Activated naive CD4-positive, alpha-beta T cell treated with anti-CD3 and anti-CD28 coated beads for 36 hours (primary cell): ENCODE results near the gene AZI2. TPM values are rescaled to one million over a fixed set of nuclear protein-coding genes. Genes with fewer than 3 reads are reported as not detected.

Source experiments
- CTCF ChIA-PET: fragments of 350-600 bp; sonication (Branson Sonifier 250); formaldehyde crosslinking; loops from one replicate; lab custom pipeline; 2021; ENCODE audit warnings: antibody characterized with exemption; lab: Charles Lee
- DNase-seq: peaks from one replicate; pipeline ENCODE4 v3.0.0-alpha.2; 2020
- H3K27ac Mint-ChIP-seq: one replicate; pipeline ENCODE4 v1.8.0; 2021; ENCODE audit warnings: mild to moderate bottlenecking, mixed read lengths
- H3K27me3 Mint-ChIP-seq: one replicate; pipeline ENCODE4 v1.8.0; 2021; ENCODE audit warnings: low read depth, mixed read lengths
- H3K36me3 Mint-ChIP-seq: one replicate; pipeline ENCODE4 v1.8.0; 2021; ENCODE audit warnings: low read depth, mixed read lengths
- H3K4me1 Mint-ChIP-seq: one replicate; pipeline ENCODE4 v1.8.0; 2021; ENCODE audit warnings: low read depth, mixed read lengths
- H3K4me3 Mint-ChIP-seq: one replicate; pipeline ENCODE4 v1.8.0; 2021; ENCODE audit warnings: mild to moderate bottlenecking, moderate library complexity, mixed read lengths
- H3K9me3 Mint-ChIP-seq: one replicate; pipeline ENCODE4 v1.8.0; 2021; ENCODE audit warnings: mixed read lengths
- intact Hi-C: fragments of 100-400 bp; cut with micrococcal nuclease; formaldehyde crosslinking; loops from one replicate; pipeline ENCODE4 v1.15.1; 2023
- total RNA-seq, 2 experiments: library from RNA; stranded (reverse); gene quantifications; one replicate each; pipeline ENCODE4 v1.2.3, GENCODE V29; 2021

The AZI2 gene
- total RNA-seq, 2 experiments from 2014 or later: 31.5 to 39.4 TPM

DNA sequence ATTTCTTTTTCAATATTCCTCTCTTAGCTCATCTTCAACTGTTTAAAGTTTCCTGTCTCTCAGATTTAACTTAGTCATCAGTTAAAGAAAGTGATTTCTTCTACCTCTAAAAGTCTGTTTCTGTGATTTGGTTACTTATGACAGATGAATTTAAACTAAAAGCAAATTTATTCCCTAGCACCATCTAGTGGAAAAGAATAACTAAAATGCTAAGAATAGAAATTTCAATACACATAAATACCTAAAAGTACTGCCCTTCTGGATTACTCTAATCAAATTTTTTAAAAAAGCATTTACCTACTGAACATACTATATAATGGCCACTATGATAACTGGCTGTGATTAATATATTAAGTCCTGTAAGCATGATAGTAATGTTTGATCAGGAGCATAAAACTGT lies 14.1 kb downstream of the AZI2 start:
- Mint-ChIP-seq H3K9me3 (no peaks in the 10 kb centered on the region), H3K27ac (no peak overlapping the region), H3K4me3 (no peak overlapping the region), H3K27me3 (no peaks in the 10 kb centered on the region), H3K4me1 (peaks cover 8% of the 10 kb centered on the region), H3K36me3 (peaks cover 6% of the 10 kb centered on the region)
- intact Hi-C loops: no loop called here
- CTCF ChIA-PET: interaction anchor here (0.7 to 1.0 kb wide), 4 partner anchors 10 to 623 kb away, joined by 3 to 4 read pairs (median 4); no protein-coding TSS in a partner anchor
- DNase-seq: no peak

DNA sequence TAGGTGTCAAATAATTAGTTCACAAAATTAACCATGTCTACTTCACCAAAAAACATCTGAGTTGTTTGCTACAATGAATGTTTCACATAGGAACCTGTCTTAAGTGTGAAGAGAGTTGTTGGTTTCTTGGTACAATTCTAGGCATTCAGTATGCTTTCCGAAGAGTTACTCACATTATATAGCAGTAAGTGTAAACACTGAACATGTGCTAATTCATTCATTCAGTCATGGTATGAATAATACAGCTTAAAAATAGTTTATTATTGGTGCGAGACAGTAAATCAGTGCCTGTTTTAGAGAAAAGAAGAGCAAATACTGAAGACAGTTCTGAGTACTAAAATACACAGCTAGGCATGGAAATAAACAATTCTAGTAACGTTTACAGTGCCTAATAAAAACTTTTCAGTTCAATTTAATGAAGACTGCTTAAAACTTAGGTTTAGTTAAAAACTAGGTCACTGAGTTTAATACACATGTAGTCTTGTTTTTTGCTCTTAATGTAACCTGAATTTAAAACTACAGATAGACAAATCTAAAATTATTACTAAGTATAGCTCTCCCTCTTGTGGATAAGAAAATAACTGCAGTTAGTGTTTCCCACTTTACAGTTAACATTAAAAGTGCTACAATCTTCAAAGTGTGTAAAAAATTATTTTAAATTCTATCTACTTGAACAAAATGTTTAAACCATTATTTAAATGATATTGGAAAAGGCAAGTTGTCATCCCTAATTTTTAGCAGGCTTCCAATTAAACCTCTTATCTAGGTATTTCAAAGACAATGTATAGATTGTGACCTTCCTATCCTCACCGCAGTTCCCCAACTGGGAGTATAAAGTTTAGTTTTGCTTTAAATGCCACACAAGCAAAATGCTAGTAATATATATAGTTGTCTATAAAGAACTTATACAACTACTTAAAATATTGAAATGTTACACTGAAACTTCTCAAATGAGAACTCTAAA lies 20.2 kb downstream of the AZI2 start:
- intact Hi-C loops: loop anchor here (1.0 to 5.0 kb wide), 5 partner anchors 386 to 1016 kb away; no protein-coding TSS in a partner anchor
- Mint-ChIP-seq H3K36me3 (peaks cover 10% of the 10 kb centered on the region), H3K4me3 (no peak overlapping the region), H3K27me3 (no peaks in the 10 kb centered on the region), H3K9me3 (no peaks in the 10 kb centered on the region), H3K4me1 (peaks cover 9% of the 10 kb centered on the region), H3K27ac (no peak overlapping the region)
- CTCF ChIA-PET: interaction anchor here (0.6 to 2.2 kb wide), 14 partner anchors 8 to 616 kb away, joined by 3 to 16 read pairs (median 3); no protein-coding TSS in a partner anchor
- DNase-seq: no peak

DNA sequence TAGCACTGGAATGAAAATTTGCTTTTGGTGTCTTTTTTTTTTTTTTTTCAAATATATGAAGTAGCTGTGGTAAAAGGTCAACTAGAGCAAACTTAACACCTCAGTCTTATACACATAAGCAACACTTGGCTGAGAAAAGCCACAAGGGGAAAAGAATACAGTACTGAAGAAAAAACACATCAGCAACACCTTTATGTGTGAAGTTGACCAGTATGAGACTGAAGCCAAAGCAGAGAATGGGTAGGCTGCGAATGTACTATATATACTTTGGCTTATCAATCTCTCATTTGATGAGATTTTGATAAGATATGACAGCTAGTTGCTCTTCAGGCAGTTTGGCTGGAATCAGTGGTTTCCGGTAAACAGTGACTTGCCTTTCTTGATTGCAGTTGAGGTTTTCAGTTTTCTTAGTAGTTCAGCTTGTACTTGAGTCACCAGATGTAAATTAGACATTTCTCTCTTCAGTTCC lies 22.1 kb downstream of the AZI2 start:
- peaks cover 9% of the 10 kb centered on the region for H3K4me1 Mint-ChIP-seq
- peak; percentile 57 for DNase-seq
- intact Hi-C loops: loop anchor here (1.0 to 5.0 kb wide), 6 partner anchors 9 to 1014 kb away; partner anchors contain the start of genes AZI2, CMC1 and ZCWPW2
- H3K27ac Mint-ChIP-seq: peak overlapping the region; percentile 37
- CTCF ChIA-PET: interaction anchor here (1.5 to 2.2 kb wide), 4 partner anchors 9 to 605 kb away, joined by 3 to 12 read pairs (median 8); partner anchors contain the start of gene EOMES
- H3K4me3 Mint-ChIP-seq: no peak overlapping the region
- peaks cover 11% of the 10 kb centered on the region for H3K36me3 Mint-ChIP-seq
- no peaks in the 10 kb centered on the region for H3K9me3 Mint-ChIP-seq
- no peaks in the 10 kb centered on the region for H3K27me3 Mint-ChIP-seq

DNA sequence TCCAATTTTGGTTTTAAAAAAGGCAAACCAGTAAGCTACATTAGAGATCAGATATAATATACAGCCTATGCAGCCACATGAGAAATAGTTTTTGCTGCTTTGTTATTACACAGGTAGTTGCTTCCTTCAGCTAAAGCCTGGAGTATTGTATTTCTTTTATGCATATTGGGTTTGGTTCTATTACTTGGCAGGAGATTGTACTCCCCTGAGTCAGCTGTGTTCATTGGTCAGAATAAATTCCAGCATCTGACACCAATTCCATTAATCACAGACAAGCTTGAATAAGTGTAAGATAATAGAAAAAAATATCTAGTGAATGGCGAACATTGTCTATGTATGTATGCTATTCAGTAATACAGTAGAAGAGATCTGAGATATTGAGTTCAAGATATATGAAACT lies 26.2 kb downstream of the AZI2 start:
- peaks cover 9% of the 10 kb centered on the region for H3K4me1 Mint-ChIP-seq

DNA sequence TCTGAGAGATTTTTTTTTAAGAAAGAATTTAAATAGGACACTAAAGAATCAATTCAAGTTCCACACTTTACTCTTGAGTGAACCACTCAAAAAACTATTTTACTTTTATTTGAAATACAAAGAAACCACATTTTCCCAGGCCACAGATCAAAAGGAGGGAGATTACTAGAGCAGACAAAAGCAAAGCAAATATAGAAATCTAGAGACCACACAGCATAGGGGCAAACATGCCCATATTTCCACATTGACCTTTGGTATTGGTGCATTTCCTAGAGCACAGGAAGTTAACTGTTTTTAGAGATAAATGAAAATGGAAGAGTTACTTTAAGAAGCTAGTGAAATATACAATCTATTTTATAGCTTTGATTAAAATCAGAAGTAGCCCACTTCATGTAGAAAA lies 27.6 kb downstream of the AZI2 start:
- intact Hi-C loops: no loop called here
- CTCF ChIA-PET: interaction anchor here (1.0 to 1.8 kb wide), 3 partner anchors 11 to 609 kb away, joined by 3 to 10 read pairs (median 5); no protein-coding TSS in a partner anchor
- no peak for DNase-seq
- no peaks in the 10 kb centered on the region for H3K9me3 Mint-ChIP-seq
- no peak overlapping the region for H3K4me3 Mint-ChIP-seq
- H3K27me3 Mint-ChIP-seq: no peaks in the 10 kb centered on the region
- peaks cover 18% of the 10 kb centered on the region for H3K36me3 Mint-ChIP-seq
- H3K4me1 Mint-ChIP-seq: peaks cover under 1% of the 10 kb centered on the region
- H3K27ac Mint-ChIP-seq: no peak overlapping the region

More for the DNA sequence above, 26.2 kb downstream of the AZI2 start:
- Mint-ChIP-seq H3K9me3 (no peaks in the 10 kb centered on the region), H3K4me3 (no peak overlapping the region), H3K36me3 (peaks cover 18% of the 10 kb centered on the region), H3K27me3 (no peaks in the 10 kb centered on the region), H3K27ac (no peak overlapping the region)
- no peak for DNase-seq
- intact Hi-C loops: no loop called here
- CTCF ChIA-PET: interaction anchor here (0.6 to 1.8 kb wide), 3 partner anchors 12 to 610 kb away, joined by 3 to 10 read pairs (median 3); no protein-coding TSS in a partner anchor

DNA sequence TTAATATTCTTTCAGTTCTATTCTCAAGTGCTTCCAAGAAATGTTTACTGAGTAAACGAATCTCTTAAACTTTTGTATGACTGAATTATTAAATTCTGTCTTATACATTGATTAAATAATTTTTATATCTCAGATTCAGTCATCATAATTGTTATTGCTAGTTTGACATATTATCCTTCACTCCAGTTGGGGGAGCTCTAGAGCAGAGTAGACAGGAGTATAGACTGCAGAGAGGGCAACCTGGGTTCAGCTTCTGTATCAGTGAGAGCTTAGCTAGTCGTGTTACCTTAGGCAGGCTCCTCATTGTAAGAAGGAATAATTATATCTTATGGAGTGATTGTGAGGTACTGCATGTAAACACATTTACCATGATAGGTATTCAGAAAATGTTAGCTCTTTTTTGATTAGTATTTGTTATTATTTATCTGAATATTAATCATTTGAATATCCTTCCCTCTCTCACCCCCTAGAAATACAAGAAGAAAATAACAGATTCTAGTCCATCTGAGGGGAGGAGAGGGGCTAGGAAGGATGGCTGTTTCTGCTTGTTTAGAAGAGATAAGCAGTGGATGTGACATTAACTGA lies 31.1 kb downstream of the AZI2 start:
- Mint-ChIP-seq H3K9me3 (no peaks in the 10 kb centered on the region), H3K4me3 (no peak overlapping the region), H3K27ac (no peak overlapping the region), H3K27me3 (no peaks in the 10 kb centered on the region), H3K36me3 (peaks cover 8% of the 10 kb centered on the region), H3K4me1 (no peaks in the 10 kb centered on the region)
- intact Hi-C loops: loop anchor here (1.0 kb wide), 1 partner anchor 9 kb away; no protein-coding TSS in a partner anchor
- peak; percentile 18 for DNase-seq
- CTCF ChIA-PET: interaction anchor here (0.7 to 1.2 kb wide), 9 partner anchors 9 to 968 kb away, joined by 3 to 12 read pairs (median 4); partner anchors contain the start of gene EOMES

DNA sequence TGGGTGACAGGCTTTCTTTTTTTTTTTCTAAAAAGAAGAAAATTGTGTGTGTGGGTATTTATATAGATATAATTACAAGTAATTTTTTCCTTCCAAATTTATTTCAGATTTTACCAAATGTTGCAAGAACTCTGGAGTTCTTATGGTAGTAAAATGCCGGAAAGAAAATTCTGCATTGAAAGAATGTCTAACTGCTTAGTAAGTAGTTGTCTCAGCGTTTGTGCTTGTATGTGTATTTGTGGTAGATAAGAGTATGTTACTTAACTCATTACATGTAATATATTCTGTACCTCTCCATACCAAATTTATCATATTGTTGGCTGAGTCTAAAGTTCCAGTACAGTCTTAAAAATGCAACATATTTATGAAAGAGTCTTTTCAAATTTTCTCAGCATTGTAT lies 32.4 kb downstream of the AZI2 start:
- CTCF ChIA-PET: interaction anchor here (0.7 kb wide), 1 partner anchor 346 kb away, joined by 5 read pairs; no protein-coding TSS in a partner anchor
- no peak for DNase-seq
- intact Hi-C loops: no loop called here
- Mint-ChIP-seq H3K36me3 (peaks cover 6% of the 10 kb centered on the region), H3K27me3 (no peaks in the 10 kb centered on the region), H3K27ac (no peak overlapping the region), H3K9me3 (no peaks in the 10 kb centered on the region), H3K4me3 (no peak overlapping the region), H3K4me1 (no peaks in the 10 kb centered on the region)

DNA sequence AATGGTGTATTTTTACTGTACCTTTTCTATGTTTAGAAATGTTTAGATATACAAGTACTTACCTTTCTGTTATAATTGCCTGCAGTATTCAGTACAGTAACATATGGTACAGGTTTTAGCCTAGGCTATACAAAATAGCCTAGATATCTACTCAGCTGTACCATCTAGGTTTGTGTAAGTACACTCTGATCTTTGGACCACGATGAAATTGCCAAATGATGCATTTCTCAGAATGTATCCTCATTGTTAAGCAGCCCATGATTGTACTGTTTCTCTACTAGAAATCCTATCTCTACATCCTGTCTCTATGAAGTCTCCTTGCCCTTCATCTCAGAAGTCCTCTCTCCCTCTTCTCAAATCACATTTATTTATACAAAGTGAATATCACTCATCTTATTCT lies 32.9 kb downstream of the AZI2 start:
- H3K27ac Mint-ChIP-seq: no peak overlapping the region
- H3K9me3 Mint-ChIP-seq: no peaks in the 10 kb centered on the region
- no peaks in the 10 kb centered on the region for H3K27me3 Mint-ChIP-seq
- CTCF ChIA-PET: interaction anchor here (0.7 kb wide), 1 partner anchor 345 kb away, joined by 5 read pairs; no protein-coding TSS in a partner anchor
- no peak for DNase-seq
- H3K4me1 Mint-ChIP-seq: no peaks in the 10 kb centered on the region
- H3K4me3 Mint-ChIP-seq: no peak overlapping the region
- peaks cover 4% of the 10 kb centered on the region for H3K36me3 Mint-ChIP-seq
- intact Hi-C loops: no loop called here

DNA sequence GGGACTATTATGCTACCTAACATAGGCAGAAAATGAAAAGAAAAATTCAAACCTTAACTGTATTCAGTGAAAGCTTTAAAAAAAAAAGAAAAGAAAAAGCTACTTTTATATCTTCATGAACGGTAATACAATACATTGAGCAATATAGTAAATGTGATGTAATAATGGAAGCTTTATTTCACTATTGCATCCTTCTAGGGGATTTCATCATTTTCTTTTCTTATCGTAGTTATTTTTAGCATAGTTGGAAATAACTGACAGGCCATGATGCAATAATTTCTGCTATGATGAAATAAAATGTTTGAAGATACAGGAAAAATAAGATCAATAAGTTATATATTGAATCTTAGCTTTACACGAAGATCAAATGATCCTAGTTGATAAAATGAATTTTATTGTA lies 40.4 kb downstream of the AZI2 start:
- no peak overlapping the region for H3K4me3 Mint-ChIP-seq
- H3K4me1 Mint-ChIP-seq: peaks cover 15% of the 10 kb centered on the region
- CTCF ChIA-PET: interaction anchor here (0.5 to 1.3 kb wide), 4 partner anchors 9 to 360 kb away, joined by 3 to 7 read pairs (median 4); no protein-coding TSS in a partner anchor
- no peak for DNase-seq
- intact Hi-C loops: no loop called here
- no peaks in the 10 kb centered on the region for H3K27me3 Mint-ChIP-seq
- no peaks in the 10 kb centered on the region for H3K9me3 Mint-ChIP-seq
- H3K36me3 Mint-ChIP-seq: peaks cover 3% of the 10 kb centered on the region
- no peak overlapping the region for H3K27ac Mint-ChIP-seq

DNA sequence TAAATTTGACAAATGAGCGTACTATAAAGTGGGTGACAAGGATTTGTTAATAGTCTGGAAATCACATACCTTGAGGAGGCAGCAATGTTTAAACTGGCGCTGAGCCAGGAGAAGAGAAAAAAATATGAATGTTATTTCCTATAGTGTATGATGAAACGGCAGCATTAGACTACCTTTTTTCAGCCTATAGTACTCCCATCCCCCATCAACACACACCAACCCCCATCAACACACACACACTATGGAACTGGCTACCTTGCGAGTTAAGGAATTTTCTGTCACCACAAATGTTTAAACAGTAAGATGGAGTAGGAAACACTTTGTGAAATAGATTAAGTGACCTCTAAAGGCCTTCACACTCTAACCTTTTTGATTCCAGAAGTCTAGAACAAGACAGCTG lies 46.9 kb downstream of the AZI2 start:
- Mint-ChIP-seq H3K27me3 (no peaks in the 10 kb centered on the region), H3K4me3 (no peak overlapping the region), H3K4me1 (peaks cover 2% of the 10 kb centered on the region), H3K27ac (no peak overlapping the region), H3K9me3 (no peaks in the 10 kb centered on the region), H3K36me3 (peaks cover 7% of the 10 kb centered on the region)
- intact Hi-C loops: no loop called here
- no peak for DNase-seq
- CTCF ChIA-PET: no interaction called here

DNA sequence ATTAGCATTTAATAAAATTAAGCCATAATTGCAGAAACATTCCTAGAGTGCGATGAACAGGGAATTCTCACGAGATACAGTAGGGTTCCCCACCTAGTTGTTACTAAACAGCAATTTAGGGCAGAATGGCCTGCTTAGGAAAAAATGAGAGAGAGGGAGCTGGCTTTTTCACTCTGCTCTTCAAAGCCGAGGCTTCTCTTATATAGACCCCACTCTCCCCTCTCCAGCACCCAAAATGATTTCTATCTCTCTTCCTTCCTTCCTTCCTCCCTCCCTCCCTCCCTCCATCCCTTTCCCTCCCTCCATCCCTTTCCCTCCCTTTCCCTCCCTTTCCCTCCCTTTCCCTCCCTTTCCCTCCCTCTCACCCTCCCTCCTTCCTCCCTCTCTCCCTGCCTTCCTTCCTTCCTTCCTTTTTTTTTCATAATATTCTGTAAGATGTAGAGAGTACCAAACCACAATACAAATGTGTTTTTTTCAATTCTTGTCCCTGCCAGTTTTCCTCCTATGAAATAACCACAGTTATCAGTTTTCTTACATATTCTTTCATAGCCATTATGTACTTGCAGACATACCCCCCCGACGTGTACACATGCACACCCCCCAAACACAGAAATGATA lies 48.2 kb downstream of the AZI2 start:
- no peaks in the 10 kb centered on the region for H3K9me3 Mint-ChIP-seq
- H3K4me3 Mint-ChIP-seq: no peak overlapping the region
- DNase-seq: no peak
- no peak overlapping the region for H3K27ac Mint-ChIP-seq
- H3K27me3 Mint-ChIP-seq: no peaks in the 10 kb centered on the region
- CTCF ChIA-PET: interaction anchor here (0.7 to 0.8 kb wide), 2 partner anchors 10 to 163 kb away, joined by 3 to 5 read pairs; no protein-coding TSS in a partner anchor
- intact Hi-C loops: no loop called here
- H3K4me1 Mint-ChIP-seq: peaks cover 6% of the 10 kb centered on the region
- H3K36me3 Mint-ChIP-seq: peaks cover 6% of the 10 kb centered on the region
